Activated T-cell treated with anti-CD3 and anti-CD28 coated beads, Interleukin-2, amount 50 U/mL, for 72 hours (primary cell): ENCODE measurements around the gene SEC61A2. TPM values are rescaled to one million over a fixed set of nuclear protein-coding genes. Genes with fewer than 3 reads are reported as not detected.
"Not testable (repeated sequence)": the region's sequence is repeated elsewhere in the genome, so short reads cannot be mapped to it uniquely, and the experiment has no call there.

Experiments used
- ATAC-seq, 2 donors: fragments of 150-1000 bp; cut with Tn5 transposase; replicated peaks in 1 of 2; 2 replicates each; pipeline ENCODE4 v1.10.0; 2021; ENCODE audit warnings: moderate library complexity in 2 of 2, mild to moderate bottlenecking in 1 of 2
- DNase-seq, 2 donors: peaks; one replicate each; pipeline ENCODE4 v3.0.0; 2021 to 2022; ENCODE audit warnings: mixed read lengths in 1 of 2
- H3K27ac Mint-ChIP-seq: one replicate; pipeline ENCODE4 v1.8.0; 2022; ENCODE audit warnings: mild to moderate bottlenecking, moderate library complexity, mixed read lengths
- H3K27me3 Mint-ChIP-seq: one replicate; pipeline ENCODE4 v1.8.0; 2022; ENCODE audit warnings: low read depth, mixed read lengths
- H3K36me3 Mint-ChIP-seq, 2 donors: one replicate each; pipeline ENCODE4 v1.8.0; 2022; ENCODE audit warnings: mixed read lengths in 2 of 2, mild to moderate bottlenecking in 1 of 2; ENCODE audit not compliant: insufficient read depth in 2 of 2
- H3K4me1 Mint-ChIP-seq: one replicate; pipeline ENCODE4 v1.8.0; 2022; ENCODE audit warnings: low read depth, mixed read lengths
- H3K4me3 Mint-ChIP-seq, 2 donors: one replicate each; pipeline ENCODE4 v1.8.0; 2022; ENCODE audit warnings: mild to moderate bottlenecking in 2 of 2, mixed read lengths in 2 of 2, moderate library complexity in 2 of 2
- H3K9me3 Mint-ChIP-seq, 2 donors: one replicate each; pipeline ENCODE4 v1.8.0; 2022; ENCODE audit warnings: mixed read lengths in 2 of 2
- total RNA-seq, 2 donors: library from RNA; stranded (reverse); gene quantifications; one replicate each; pipeline ENCODE4 v1.2.3, GENCODE V29; 2022

SEC61A2 gene
- 10 to 100 TPM; 20.3 to 20.9 TPM for total RNA-seq

- ATAC-seq (peak; percentile 95), DNase-seq (peak; percentile 99 to 100)
- Mint-ChIP-seq H3K36me3 (peaks cover 6 to 12% of the 10 kb centered on the region in 2 donors), H3K27ac (peak within 1 kb of the TSS; percentile 95), H3K4me3 (peak within 1 kb of the TSS; percentile 80 to 94), H3K4me1 (peaks cover 32% of the 10 kb centered on the region), H3K9me3 (no peaks in the 10 kb centered on the region), H3K27me3 (no peaks in the 10 kb centered on the region)
Measured at GRCh38 chr10:12129222-12130111, at the start of gene SEC61A2. Gene SEC61A2, plus strand, starts transcription at chr10:12129677. Its CDS starts 111 bp downstream, at chr10:12129788.

- Mint-ChIP-seq H3K9me3 (no peaks in the 10 kb centered on the region), H3K27ac (no peak overlapping the region), H3K27me3 (no peaks in the 10 kb centered on the region), H3K4me3 (no peak overlapping the region), H3K36me3 (peaks cover 2 to 6% of the 10 kb centered on the region in 2 donors), H3K4me1 (peaks cover 7% of the 10 kb centered on the region)
- ATAC-seq (no peak), DNase-seq (no peak)
Measured at GRCh38 chr10:12081470-12081869, 48.0 kb upstream of the SEC61A2 start.

GRCh38 chr10:12081879-12082557 is 47.5 kb upstream of the SEC61A2 start:
- Mint-ChIP-seq H3K27me3 (no peaks in the 10 kb centered on the region), H3K4me1 (peaks cover 7% of the 10 kb centered on the region), H3K4me3 (no peak overlapping the region), H3K27ac (no peak overlapping the region), H3K36me3 (peaks cover 2 to 6% of the 10 kb centered on the region in 2 donors), H3K9me3 (no peaks in the 10 kb centered on the region)
- ATAC-seq (no peak), DNase-seq (no peak)

- Mint-ChIP-seq H3K27me3 (no peaks in the 10 kb centered on the region), H3K9me3 (no peaks in the 10 kb centered on the region), H3K4me3 (no peak overlapping the region), H3K4me1 (no peaks in the 10 kb centered on the region), H3K36me3 (peaks cover 5 to 18% of the 10 kb centered on the region in 2 donors), H3K27ac (no peak overlapping the region)
- DNase-seq (no peak), ATAC-seq (no peak)
Measured at GRCh38 chr10:12088919-12089318, 40.6 kb upstream of the SEC61A2 start.

- DNase-seq (no peak), ATAC-seq (no peak)
- H3K27me3 Mint-ChIP-seq, result no peaks in the 10 kb centered on the region
- no peaks in the 10 kb centered on the region for H3K9me3 Mint-ChIP-seq
- H3K4me1 Mint-ChIP-seq, result no peaks in the 10 kb centered on the region
- no peak overlapping the region for H3K27ac Mint-ChIP-seq
- peaks cover 6 to 18% of the 10 kb centered on the region in 2 donors for H3K36me3 Mint-ChIP-seq
- no peak overlapping the region for H3K4me3 Mint-ChIP-seq
Measured at GRCh38 chr10:12091421-12091820, 38.1 kb upstream of the SEC61A2 start.

GRCh38 chr10:12097361-12097760 is 32.1 kb upstream of the SEC61A2 start:
- not testable (repeated sequence) for H3K27me3 Mint-ChIP-seq, H3K4me3 Mint-ChIP-seq, H3K27ac Mint-ChIP-seq, ATAC-seq, H3K4me1 Mint-ChIP-seq, DNase-seq, H3K9me3 Mint-ChIP-seq
- peaks cover 6 to 12% of the 10 kb centered on the region in 2 donors for H3K36me3 Mint-ChIP-seq

- H3K27me3 Mint-ChIP-seq, result no peaks in the 10 kb centered on the region
- ATAC-seq, result no peak
- no peaks in the 10 kb centered on the region for H3K9me3 Mint-ChIP-seq
- H3K4me1 Mint-ChIP-seq, result no peaks in the 10 kb centered on the region
- H3K36me3 Mint-ChIP-seq, result peaks cover 6 to 12% of the 10 kb centered on the region in 2 donors
- no peak overlapping the region for H3K27ac Mint-ChIP-seq
- DNase-seq, result no peak
- no peak overlapping the region for H3K4me3 Mint-ChIP-seq
Measured at GRCh38 chr10:12097791-12098190, 31.7 kb upstream of the SEC61A2 start.

GRCh38 chr10:12098966-12099365 is 30.5 kb upstream of the SEC61A2 start:
- Mint-ChIP-seq H3K4me1 (no peaks in the 10 kb centered on the region), H3K27me3 (no peaks in the 10 kb centered on the region), H3K36me3 (peaks cover 8 to 13% of the 10 kb centered on the region in 2 donors), H3K27ac (no peak overlapping the region), H3K9me3 (no peaks in the 10 kb centered on the region), H3K4me3 (no peak overlapping the region)
- no peak for DNase-seq
- no peak for ATAC-seq

GRCh38 chr10:12103802-12104201 is 25.7 kb upstream of the SEC61A2 start:
- Mint-ChIP-seq H3K4me1 (no peaks in the 10 kb centered on the region), H3K9me3 (no peaks in the 10 kb centered on the region), H3K27me3 (no peaks in the 10 kb centered on the region), H3K4me3 (no peak overlapping the region), H3K36me3 (peaks cover 12 to 19% of the 10 kb centered on the region in 2 donors), H3K27ac (no peak overlapping the region)
- DNase-seq (no peak), ATAC-seq (no peak)

GRCh38 chr10:12107781-12108180 is 21.7 kb upstream of the SEC61A2 start:
- no peaks in the 10 kb centered on the region for H3K9me3 Mint-ChIP-seq
- H3K36me3 Mint-ChIP-seq, result peaks cover 15 to 21% of the 10 kb centered on the region in 2 donors
- H3K27ac Mint-ChIP-seq, result no peak overlapping the region
- no peaks in the 10 kb centered on the region for H3K27me3 Mint-ChIP-seq
- DNase-seq, result no peak
- no peak for ATAC-seq
- no peak overlapping the region for H3K4me3 Mint-ChIP-seq
- peaks cover 22% of the 10 kb centered on the region for H3K4me1 Mint-ChIP-seq

- Mint-ChIP-seq H3K27ac (no peak overlapping the region), H3K36me3 (peaks cover 12 to 22% of the 10 kb centered on the region in 2 donors), H3K4me3 (no peak overlapping the region)
Measured at GRCh38 chr10:12109286-12109685, 20.2 kb upstream of the SEC61A2 start.

GRCh38 chr10:12111528-12111927 is 17.9 kb upstream of the SEC61A2 start:
- DNase-seq (no peak), ATAC-seq (peak; percentile 34 to 62)
- H3K27me3 Mint-ChIP-seq, result no peaks in the 10 kb centered on the region
- peak overlapping the region; percentile 14 to 26 for H3K4me3 Mint-ChIP-seq
- H3K27ac Mint-ChIP-seq, result peak overlapping the region; percentile 26
- peaks cover 6 to 18% of the 10 kb centered on the region in 2 donors for H3K36me3 Mint-ChIP-seq
- no peaks in the 10 kb centered on the region for H3K9me3 Mint-ChIP-seq
- peaks cover 31% of the 10 kb centered on the region for H3K4me1 Mint-ChIP-seq

More at GRCh38 chr10:12109286-12109685, 20.2 kb upstream of the SEC61A2 start:
- Mint-ChIP-seq H3K27me3 (no peaks in the 10 kb centered on the region), H3K4me1 (peaks cover 31% of the 10 kb centered on the region), H3K9me3 (no peaks in the 10 kb centered on the region)
- no peak for DNase-seq
- ATAC-seq, result no peak

- peak overlapping the region in 1 of 2 donors; percentile 48 for H3K4me3 Mint-ChIP-seq
Measured at GRCh38 chr10:12113627-12114026, 15.8 kb upstream of the SEC61A2 start.

More at GRCh38 chr10:12113627-12114026, 15.8 kb upstream of the SEC61A2 start:
- DNase-seq, result no peak
- Mint-ChIP-seq H3K9me3 (no peaks in the 10 kb centered on the region), H3K4me1 (peaks cover 31% of the 10 kb centered on the region), H3K27me3 (no peaks in the 10 kb centered on the region), H3K36me3 (peaks cover 6 to 22% of the 10 kb centered on the region in 2 donors), H3K27ac (no peak overlapping the region)
- no peak for ATAC-seq
